ENCODE data around the gene TYW1B.
"Not testable (repeated sequence)": the region's sequence is repeated elsewhere in the genome, so short reads cannot be mapped to it uniquely, and the experiment has no call there.

- not testable (repeated sequence) for TF ChIP-seq CTCF (IDR thresholded peaks at IDR 0.05); POLR2A (IDR thresholded peaks at IDR 0.05); POLR2AphosphoS5 (IDR thresholded peaks at IDR 0.05; ENCODE audit: insufficient read depth in 1 of 2, low read depth in 1 of 2)
These were observed 297.0 kb downstream of the TYW1B start for GRCh38 chr7:72531048-72531447.

All from vagina (tissue), 2 donors.